ENCODE data around the gene LRRC17.
"Not testable (repeated sequence)": the region's sequence is repeated elsewhere in the genome, so short reads cannot be mapped to it uniquely, and the experiment has no call there.

The LRRC17 gene

DNA sequence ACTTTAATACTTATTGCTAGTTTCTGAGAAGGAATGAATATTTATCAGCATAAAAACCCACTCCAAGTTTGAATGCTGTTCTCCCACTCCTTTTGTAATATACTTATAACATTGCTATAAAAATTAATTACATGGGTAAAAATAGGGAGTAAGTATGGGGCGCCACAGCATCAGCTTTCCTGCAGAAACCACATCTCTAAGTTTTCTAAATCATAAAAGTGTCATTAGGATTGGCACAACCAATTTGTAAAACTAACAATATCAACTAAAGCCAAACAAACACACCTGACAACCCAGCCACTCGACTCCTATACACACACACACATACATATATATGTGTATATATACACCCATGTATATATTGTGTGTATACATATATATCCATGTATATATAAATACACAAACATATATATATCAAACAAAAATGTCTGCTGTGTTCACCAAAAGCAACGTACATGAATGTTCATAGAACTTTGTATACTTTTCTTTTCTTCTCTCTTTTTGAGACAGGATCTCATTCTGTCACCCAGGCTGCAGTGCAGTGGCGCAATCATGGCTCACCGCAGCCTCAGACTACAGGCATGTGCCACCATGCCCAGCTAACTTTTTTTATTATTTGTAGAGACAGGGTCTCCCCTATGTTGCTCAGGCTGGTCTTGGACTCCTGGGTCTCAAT lies 14.8 kb upstream of the LRRC17 start:
- no peak for DNase-seq (ENCODE audit: low spot score)

DNA sequence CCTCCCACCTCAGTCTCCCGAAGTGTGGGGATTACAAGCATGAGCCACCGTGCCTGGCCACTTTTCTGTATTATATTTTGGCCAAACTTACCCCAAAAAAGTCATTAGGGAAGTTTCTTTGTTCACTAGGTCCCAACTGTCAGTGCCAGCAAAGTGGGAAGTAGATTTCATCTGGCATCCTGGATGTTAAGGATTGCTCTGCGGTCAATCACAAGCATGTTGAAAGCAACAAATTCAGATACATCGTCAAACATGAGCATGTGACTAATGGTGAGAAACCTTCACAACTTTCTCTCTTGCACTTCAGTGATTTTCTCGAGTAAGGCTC lies 14.3 kb upstream of the LRRC17 start:
- no peak for DNase-seq (ENCODE audit: low spot score)

- not testable (repeated sequence) for DNase-seq (ENCODE audit: low spot score)
These were observed 10.7 kb upstream of the LRRC17 start for GRCh38 chr7:102902052-102902451.

DNA sequence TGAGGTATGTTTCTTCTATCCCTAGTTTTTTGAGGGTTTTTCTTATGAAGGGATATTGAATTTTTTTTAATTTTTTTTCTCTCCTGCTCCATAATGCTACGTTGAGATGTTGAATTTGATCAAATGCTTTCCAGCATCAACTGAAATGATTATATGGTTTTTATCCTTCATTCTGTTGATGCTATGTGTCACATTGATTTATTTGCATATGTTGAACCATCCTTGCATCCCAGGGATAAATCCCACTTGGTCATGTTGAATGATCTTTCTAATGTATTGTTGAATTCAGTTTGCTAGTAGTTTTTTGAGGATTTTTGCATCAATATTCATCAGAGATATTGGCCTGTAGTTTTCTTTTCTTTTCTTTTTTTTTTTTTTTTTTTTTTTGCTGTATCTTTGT lies 9.2 kb upstream of the LRRC17 start:
- DNase-seq (ENCODE audit: low spot score): not testable (repeated sequence)

DNA sequence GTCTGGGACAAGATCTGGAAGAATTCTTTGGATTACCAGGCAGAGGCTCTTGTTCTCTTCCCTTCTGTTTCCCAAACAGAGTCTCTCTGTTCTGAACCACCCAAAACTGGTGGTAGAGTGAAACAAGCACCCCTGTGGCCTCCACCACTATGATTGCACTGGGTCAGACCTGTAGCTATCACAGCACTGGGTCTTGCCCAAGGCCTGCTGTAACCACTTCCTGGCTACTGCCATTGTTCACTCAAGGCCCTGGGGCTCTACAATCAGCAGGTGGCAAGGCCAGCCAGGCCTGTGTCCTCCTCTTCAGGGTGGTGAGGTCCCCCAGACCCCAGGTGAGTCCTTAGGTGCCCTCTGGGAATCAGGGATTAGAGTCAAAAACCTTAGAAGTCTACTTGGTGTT lies 4.1 kb upstream of the LRRC17 start:
- DNase-seq (ENCODE audit: low spot score): no peak

- DNase-seq (ENCODE audit: low spot score): no peak
These were observed 1.0 kb downstream of the LRRC17 start for GRCh38 chr7:102913826-102914225.

- DNase-seq (ENCODE audit: low spot score): no peak
These were observed 1.8 kb downstream of the LRRC17 start for GRCh38 chr7:102914585-102914984.

GRCh38 chr7:102916426-102916825 lies 3.6 kb downstream of the LRRC17 start:
- no peak for DNase-seq (ENCODE audit: low spot score)

- DNase-seq (ENCODE audit: low spot score): no peak
These were observed 4.1 kb downstream of the LRRC17 start for GRCh38 chr7:102916881-102917280.

- no peak for DNase-seq (ENCODE audit: low spot score)
These were observed 4.9 kb downstream of the LRRC17 start for GRCh38 chr7:102917436-102918353.

GRCh38 chr7:102918845-102919244 lies 6.0 kb downstream of the LRRC17 start:
- no peak for DNase-seq (ENCODE audit: low spot score)

DNA sequence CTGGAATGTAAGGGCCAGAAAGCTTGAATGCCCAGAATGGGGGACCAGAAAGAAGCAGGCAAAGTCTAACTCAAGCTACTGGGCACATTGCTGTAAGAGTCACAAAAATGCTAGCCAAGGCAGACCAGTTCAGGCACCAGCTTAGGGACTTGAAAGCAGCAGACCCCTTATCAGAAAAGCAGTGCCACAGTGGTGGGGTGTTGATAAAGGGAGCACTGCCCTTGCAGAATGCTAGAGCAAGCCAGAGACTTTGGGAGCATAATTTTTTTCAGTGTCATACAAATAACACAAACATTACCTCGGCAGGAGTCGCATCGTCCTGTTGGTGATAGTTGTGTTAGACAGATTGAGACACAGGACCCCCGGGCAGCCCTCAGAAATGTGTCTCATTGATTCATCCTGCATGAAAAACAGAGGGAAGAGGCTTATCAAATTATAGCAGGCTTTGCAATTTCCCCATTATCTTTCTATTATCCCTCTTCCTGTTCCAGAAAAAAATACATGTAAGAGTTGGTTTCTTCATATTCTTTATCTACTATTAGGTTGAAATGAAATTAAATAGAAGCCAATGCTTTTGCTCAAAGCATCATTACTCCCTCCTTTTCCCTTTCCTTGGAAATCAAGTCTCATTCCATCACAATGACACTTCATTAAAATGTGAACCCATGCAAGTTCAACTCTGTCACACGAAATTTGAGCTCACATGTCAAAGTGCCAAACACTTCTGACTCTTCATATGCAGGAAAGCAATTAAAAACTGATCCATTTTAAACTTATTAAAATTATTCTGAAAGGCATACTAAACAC lies 13.4 kb downstream of the LRRC17 start:
- no peak for DNase-seq (ENCODE audit: low spot score)

DNA sequence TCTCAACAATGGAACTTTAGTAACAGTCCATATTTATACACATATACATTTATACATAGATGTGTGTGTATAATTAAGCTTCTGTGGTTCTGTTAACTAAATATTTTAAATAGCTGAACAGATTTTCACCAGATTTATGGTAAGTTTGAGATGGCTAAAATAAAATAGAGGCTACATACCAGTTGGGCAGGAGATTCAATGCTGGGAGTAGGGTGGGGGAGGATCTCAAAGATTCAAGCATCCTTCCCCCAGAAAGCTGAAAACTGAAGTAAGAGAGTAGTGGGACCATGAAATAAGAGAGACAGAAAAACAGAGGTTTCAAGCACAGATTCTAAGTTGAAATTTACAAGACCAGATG lies 14.0 kb downstream of the LRRC17 start:
- no peak for DNase-seq (ENCODE audit: low spot score)

GRCh38 chr7:102927312-102927933 lies 14.6 kb downstream of the LRRC17 start:
- no peak for DNase-seq (ENCODE audit: low spot score)

DNA sequence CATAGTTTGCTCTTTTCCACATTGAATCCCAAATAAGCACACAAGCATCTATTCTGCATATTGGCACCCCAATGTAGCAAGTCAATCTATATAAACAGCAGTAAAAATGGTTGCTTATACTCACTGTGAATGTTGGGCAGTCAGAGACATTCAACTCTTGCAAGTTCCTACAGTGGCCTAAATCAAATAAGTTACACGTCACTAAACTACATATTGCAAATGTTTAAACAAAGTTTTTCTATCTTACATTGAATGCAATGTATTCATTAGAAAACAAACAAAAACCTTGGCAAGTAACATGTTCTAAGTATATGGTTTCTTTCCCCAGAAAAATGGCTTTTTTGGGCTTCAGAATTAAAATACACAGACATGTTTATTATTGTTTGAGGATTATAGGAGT lies 19.0 kb downstream of the LRRC17 start:
- DNase-seq (ENCODE audit: low spot score): no peak

- no peak for DNase-seq (ENCODE audit: low spot score)
These were observed 21.0 kb downstream of the LRRC17 start for GRCh38 chr7:102933763-102934162.

GRCh38 chr7:102934239-102934638 lies 21.4 kb downstream of the LRRC17 start:
- DNase-seq (ENCODE audit: low spot score): no peak

DNA sequence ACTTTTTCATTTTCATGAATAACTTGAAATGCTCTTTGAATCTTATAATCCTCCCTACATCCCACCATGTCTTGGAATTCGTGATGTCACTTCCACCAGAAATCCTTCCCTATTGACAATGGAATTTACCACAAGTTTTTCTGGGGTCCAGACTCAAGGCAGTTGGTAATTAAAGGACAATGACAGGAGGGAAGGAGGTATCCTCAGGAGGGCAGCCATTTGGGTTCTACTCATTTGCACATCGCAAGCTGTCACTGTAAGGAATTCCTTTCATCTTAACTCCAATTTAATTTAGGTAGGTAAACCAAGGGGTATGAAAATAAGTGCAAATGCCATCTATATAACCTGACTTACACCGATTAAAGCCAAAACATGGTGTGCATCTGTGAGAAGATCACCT lies 21.9 kb downstream of the LRRC17 start:
- no peak for DNase-seq (ENCODE audit: low spot score)

DNA sequence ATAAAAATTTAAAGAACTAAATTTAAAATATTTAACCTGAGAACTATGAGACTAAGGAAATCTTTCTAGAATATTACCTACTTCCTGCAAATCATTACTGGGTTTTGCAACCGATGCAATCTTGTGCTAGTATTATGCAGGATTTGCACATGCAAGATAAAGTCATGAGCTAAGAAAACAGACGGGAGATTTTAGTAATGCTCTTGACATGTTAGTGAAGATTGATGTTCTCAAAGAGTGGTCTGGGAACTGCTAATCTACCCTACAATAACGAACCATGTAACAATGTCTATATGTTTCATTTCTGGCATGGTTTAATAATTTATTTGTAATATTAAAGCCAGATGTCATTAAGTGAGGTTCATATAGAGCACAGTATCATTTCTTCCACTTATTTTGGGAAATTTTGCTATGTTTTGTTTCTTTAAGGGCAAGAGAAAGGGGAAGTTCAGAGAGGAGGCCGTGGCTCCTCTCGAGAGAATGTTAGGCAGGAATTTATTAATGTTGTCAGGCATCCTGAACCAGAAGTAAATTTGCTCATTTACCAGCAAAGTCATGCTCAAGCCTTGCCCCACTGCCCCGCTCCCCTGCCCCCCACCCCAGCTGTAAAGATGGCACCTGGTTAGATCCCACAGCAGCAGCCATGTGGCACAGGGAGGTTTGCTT lies 22.8 kb downstream of the LRRC17 start:
- no peak for DNase-seq (ENCODE audit: low spot score)

DNA sequence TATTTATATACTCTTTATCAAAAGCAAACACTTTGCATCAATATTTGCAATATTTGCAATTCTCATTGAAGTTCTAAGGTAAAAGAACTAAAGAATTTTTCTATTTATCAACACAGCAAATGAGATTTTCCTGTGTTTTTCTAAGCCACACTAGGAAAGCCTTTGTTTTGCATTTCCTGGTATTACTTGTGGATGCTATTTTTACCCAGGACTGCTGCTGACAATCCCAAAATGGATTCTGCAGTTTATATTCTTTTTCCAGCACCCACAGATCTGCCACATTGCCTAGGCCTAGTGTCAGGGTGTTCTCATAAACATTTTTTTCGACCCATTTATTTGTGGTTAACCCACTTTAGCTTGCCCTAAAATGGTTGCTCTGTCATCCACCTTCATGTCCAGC lies 25.9 kb downstream of the LRRC17 start:
- DNase-seq (ENCODE audit: low spot score): no peak

GRCh38 chr7:102942181-102942866 lies 29.5 kb downstream of the LRRC17 start:
- no peak for DNase-seq (ENCODE audit: low spot score)

All from putamen (tissue), 1 donor.